SU-DHL-6 (cell line): ENCODE data around the gene IL22RA2.

Source experiments
- EZH2phosphoT487 ChIP-seq: fragments of 200-600 bp; sonication (generic), shearing (Covaris generic); conservative IDR thresholded peaks from 2 replicates; pipeline ENCODE4 v1.6.1; 2018; ENCODE audit warnings: mild to moderate bottlenecking, antibody characterized with exemption, low read length, moderate library complexity, mixed read lengths
- TF ChIP-seq, protein P1 (sequence below): fragments of 200-600 bp; sonication (generic); IDR thresholded peaks from one replicate; pipeline ENCODE4 v1.5.1; 2017; ENCODE audit warnings: antibody characterized with exemption, mild to moderate bottlenecking, low read length, moderate library complexity; ENCODE audit not compliant: insufficient read depth, poor library complexity, severe bottlenecking

DNA sequence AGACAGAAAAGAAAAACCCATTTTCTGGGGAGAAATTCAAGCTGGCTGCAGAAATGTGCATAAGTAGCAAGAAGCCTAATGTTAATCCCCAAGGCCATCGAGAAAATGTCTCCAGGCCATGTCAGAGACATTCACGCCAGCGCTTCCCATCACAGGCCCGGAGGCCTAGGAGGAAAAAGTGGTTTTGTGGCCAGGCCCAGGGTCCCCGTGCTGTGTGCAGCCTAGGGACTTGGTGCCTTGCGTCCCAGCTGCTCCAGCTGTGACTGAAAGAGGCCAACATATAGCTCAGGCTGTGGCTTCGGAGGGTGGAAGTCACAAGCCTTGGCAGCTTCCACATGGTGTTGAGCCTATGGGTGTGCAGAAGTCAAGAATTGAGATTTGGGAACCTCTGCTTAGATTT is 34.8 kb upstream of the IL22RA2 start:
- TF ChIP-seq, protein P1, sequence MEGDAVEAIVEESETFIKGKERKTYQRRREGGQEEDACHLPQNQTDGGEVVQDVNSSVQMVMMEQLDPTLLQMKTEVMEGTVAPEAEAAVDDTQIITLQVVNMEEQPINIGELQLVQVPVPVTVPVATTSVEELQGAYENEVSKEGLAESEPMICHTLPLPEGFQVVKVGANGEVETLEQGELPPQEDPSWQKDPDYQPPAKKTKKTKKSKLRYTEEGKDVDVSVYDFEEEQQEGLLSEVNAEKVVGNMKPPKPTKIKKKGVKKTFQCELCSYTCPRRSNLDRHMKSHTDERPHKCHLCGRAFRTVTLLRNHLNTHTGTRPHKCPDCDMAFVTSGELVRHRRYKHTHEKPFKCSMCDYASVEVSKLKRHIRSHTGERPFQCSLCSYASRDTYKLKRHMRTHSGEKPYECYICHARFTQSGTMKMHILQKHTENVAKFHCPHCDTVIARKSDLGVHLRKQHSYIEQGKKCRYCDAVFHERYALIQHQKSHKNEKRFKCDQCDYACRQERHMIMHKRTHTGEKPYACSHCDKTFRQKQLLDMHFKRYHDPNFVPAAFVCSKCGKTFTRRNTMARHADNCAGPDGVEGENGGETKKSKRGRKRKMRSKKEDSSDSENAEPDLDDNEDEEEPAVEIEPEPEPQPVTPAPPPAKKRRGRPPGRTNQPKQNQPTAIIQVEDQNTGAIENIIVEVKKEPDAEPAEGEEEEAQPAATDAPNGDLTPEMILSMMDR, result no peak
- no peak for TF ChIP-seq EZH2phosphoT487
